ENCODE measurements around the gene TACC3.

Gene TACC3

GRCh38 chr4:1740021-1740545, 18.8 kb downstream of the TACC3 start:
- in situ Hi-C loops (cut with MboI; ENCODE audit: low pct_unique_long_range_greater_than_20kb, low sequenced_read_pairs) = loop anchor here (10.0 kb wide), 1 partner anchor 75 kb away; no protein-coding TSS in a partner anchor
- no peak for DNase-seq

GRCh38 chr4:1741208-1741607, 19.9 kb downstream of the TACC3 start:
- no peak for DNase-seq
- in situ Hi-C loops (cut with MboI; ENCODE audit: low pct_unique_long_range_greater_than_20kb, low sequenced_read_pairs) = loop anchor here (10.0 kb wide), 1 partner anchor 74 kb away; no protein-coding TSS in a partner anchor

- in situ Hi-C loops (cut with MboI; ENCODE audit: low pct_unique_long_range_greater_than_20kb, low sequenced_read_pairs) = loop anchor here (10.0 kb wide), 1 partner anchor 71 kb away; no protein-coding TSS in a partner anchor
- no peak for DNase-seq
Observed at GRCh38 chr4:1743551-1743950, 22.2 kb downstream of the TACC3 start.

GRCh38 chr4:1743975-1744374, 22.7 kb downstream of the TACC3 start:
- in situ Hi-C loops (cut with MboI; ENCODE audit: low pct_unique_long_range_greater_than_20kb, low sequenced_read_pairs) = loop anchor here (10.0 kb wide), 1 partner anchor 71 kb away; no protein-coding TSS in a partner anchor
- DNase-seq = no peak

GRCh38 chr4:1744552-1744951, 23.2 kb downstream of the TACC3 start:
- DNase-seq = no peak
- in situ Hi-C loops (cut with MboI; ENCODE audit: low pct_unique_long_range_greater_than_20kb, low sequenced_read_pairs) = loop anchor here (10.0 kb wide), 1 partner anchor 70 kb away; no protein-coding TSS in a partner anchor

GRCh38 chr4:1745165-1745564, 23.8 kb downstream of the TACC3 start:
- in situ Hi-C loops (cut with MboI; ENCODE audit: low pct_unique_long_range_greater_than_20kb, low sequenced_read_pairs) = loop anchor here (10.0 kb wide), 1 partner anchor 70 kb away; no protein-coding TSS in a partner anchor
- DNase-seq = no peak

GRCh38 chr4:1745697-1746096, 24.4 kb downstream of the TACC3 start:
- DNase-seq = no peak
- in situ Hi-C loops (cut with MboI; ENCODE audit: low pct_unique_long_range_greater_than_20kb, low sequenced_read_pairs) = loop anchor here (10.0 kb wide), 1 partner anchor 69 kb away; no protein-coding TSS in a partner anchor

- peak; percentile 75 for DNase-seq
- in situ Hi-C loops (cut with MboI; ENCODE audit: low pct_unique_long_range_greater_than_20kb, low sequenced_read_pairs) = loop anchor here (10.0 kb wide), 1 partner anchor 69 kb away; no protein-coding TSS in a partner anchor
Observed at GRCh38 chr4:1746265-1746691, 25.0 kb downstream of the TACC3 start.

- in situ Hi-C loops (cut with MboI; ENCODE audit: low pct_unique_long_range_greater_than_20kb, low sequenced_read_pairs) = loop anchor here (10.0 kb wide), 1 partner anchor 68 kb away; no protein-coding TSS in a partner anchor
- no peak for DNase-seq
Observed at GRCh38 chr4:1746919-1747602, 25.7 kb downstream of the TACC3 start.

GRCh38 chr4:1747603-1747967, 26.3 kb downstream of the TACC3 start:
- no peak for DNase-seq
- in situ Hi-C loops (cut with MboI; ENCODE audit: low pct_unique_long_range_greater_than_20kb, low sequenced_read_pairs) = loop anchor here (10.0 kb wide), 1 partner anchor 67 kb away; no protein-coding TSS in a partner anchor

- DNase-seq = peak; percentile 85
- in situ Hi-C loops (cut with MboI; ENCODE audit: low pct_unique_long_range_greater_than_20kb, low sequenced_read_pairs) = loop anchor here (10.0 kb wide), 1 partner anchor 66 kb away; no protein-coding TSS in a partner anchor
Observed at GRCh38 chr4:1748465-1748995, 27.2 kb downstream of the TACC3 start.

GRCh38 chr4:1749370-1749769, 28.0 kb downstream of the TACC3 start:
- no peak for DNase-seq
- in situ Hi-C loops (cut with MboI; ENCODE audit: low pct_unique_long_range_greater_than_20kb, low sequenced_read_pairs) = loop anchor here (10.0 kb wide), 1 partner anchor 65 kb away; no protein-coding TSS in a partner anchor

GRCh38 chr4:1749826-1750225, 28.5 kb downstream of the TACC3 start:
- in situ Hi-C loops (cut with MboI; ENCODE audit: low pct_unique_long_range_greater_than_20kb, low sequenced_read_pairs) = loop anchor here (10.0 kb wide), 1 partner anchor 65 kb away; no protein-coding TSS in a partner anchor

GRCh38 chr4:1750381-1751154, 29.2 kb downstream of the TACC3 start:
- in situ Hi-C loops (cut with MboI; ENCODE audit: low pct_unique_long_range_greater_than_20kb, low sequenced_read_pairs) = no loop called here
- DNase-seq = no peak

More at GRCh38 chr4:1749826-1750225, 28.5 kb downstream of the TACC3 start:
- no peak for DNase-seq

GRCh38 chr4:1751155-1751918, 30.0 kb downstream of the TACC3 start:
- in situ Hi-C loops (cut with MboI; ENCODE audit: low pct_unique_long_range_greater_than_20kb, low sequenced_read_pairs) = no loop called here
- DNase-seq = no peak

- in situ Hi-C loops (cut with MboI; ENCODE audit: low pct_unique_long_range_greater_than_20kb, low sequenced_read_pairs) = no loop called here
Observed at GRCh38 chr4:1751919-1752283, 30.6 kb downstream of the TACC3 start.

GRCh38 chr4:1752284-1753041, 31.1 kb downstream of the TACC3 start:
- in situ Hi-C loops (cut with MboI; ENCODE audit: low pct_unique_long_range_greater_than_20kb, low sequenced_read_pairs) = no loop called here
- DNase-seq = no peak

More at GRCh38 chr4:1751919-1752283, 30.6 kb downstream of the TACC3 start:
- DNase-seq = no peak

GRCh38 chr4:1753294-1753696, 32.0 kb downstream of the TACC3 start:
- in situ Hi-C loops (cut with MboI; ENCODE audit: low pct_unique_long_range_greater_than_20kb, low sequenced_read_pairs) = no loop called here
- DNase-seq = no peak
